ENCODE measurements around the gene NR4A3.
A peak's percentile ranks its signal among the peaks of the same experiment; 100 is the strongest.

NR4A3 gene

DNA sequence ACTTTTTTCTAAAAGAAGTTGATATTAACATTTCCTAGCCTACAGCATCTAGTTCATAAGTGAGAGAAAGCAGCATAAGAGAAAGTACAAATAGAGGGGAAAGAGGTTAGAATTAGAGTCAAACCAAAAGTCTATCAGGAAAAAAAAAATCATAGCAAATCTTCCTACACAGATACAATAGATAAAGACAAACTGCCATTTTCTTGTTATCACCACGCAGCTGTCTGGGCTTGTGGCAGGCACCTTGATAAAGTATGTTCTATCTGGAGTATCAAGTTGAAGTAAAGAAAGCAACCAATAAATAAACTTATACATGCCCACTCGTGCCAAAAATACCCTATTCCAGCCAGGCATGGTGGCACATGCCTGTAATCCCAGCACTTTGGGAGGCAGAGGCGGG is 5.3 kb upstream of the NR4A3 start:
- no peak for DNase-seq

DNA sequence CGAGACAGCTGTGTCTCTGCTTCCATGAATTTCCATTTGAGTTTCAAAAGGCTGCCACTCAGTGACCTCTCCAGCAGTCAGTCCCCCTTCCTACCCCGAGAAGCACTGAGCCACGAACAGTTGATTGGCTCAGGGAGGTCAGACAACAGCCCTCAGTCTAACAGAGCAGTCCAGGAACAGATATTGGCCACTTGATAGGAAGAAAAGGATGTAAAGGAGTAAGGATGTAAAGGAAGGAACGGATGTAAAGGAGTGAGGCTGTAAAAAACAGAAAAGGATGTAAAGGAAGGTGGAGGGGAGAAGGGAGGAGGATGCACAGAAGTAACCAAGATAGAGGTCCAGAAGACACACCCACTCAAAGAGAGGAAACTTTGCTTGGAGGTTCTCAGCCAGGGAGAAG is 3.2 kb upstream of the NR4A3 start:
- no peak for DNase-seq

DNA sequence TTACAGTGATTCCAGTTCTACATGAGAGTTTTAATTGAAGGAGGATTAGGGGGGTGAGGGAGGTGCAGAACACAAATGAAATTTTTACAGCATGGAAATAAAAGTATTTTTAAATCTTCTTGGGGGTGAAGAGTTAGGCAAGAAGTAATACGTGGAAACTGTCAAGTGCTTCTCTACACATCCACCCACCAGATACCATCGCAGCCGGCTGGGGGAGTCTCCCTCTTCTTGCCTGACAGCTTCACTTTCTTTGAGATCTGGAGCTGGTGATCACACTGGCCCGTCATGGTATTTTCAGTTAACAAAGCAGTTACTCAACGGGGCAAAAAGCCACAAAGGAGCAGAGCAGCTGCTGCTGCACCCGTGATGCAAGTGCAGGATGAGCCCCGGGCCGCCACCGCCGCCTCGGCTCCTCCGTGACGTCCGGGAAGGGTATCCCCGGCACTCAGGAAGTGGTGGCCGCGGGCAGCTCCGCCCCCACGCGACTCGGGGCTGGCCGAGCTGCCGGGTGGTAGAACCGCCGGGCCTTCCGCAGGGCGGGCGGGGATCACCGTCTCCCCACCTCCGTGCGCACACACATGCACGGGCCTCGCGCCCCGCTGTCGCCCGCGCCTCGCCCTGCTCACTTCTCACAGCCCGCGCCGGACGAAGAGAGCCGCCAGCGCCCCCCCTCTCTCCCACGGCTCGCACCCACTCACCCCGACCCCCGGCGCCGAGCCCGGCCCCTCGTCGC is 2.4 kb upstream of the NR4A3 start:
- peak; percentile 76 for DNase-seq

DNA sequence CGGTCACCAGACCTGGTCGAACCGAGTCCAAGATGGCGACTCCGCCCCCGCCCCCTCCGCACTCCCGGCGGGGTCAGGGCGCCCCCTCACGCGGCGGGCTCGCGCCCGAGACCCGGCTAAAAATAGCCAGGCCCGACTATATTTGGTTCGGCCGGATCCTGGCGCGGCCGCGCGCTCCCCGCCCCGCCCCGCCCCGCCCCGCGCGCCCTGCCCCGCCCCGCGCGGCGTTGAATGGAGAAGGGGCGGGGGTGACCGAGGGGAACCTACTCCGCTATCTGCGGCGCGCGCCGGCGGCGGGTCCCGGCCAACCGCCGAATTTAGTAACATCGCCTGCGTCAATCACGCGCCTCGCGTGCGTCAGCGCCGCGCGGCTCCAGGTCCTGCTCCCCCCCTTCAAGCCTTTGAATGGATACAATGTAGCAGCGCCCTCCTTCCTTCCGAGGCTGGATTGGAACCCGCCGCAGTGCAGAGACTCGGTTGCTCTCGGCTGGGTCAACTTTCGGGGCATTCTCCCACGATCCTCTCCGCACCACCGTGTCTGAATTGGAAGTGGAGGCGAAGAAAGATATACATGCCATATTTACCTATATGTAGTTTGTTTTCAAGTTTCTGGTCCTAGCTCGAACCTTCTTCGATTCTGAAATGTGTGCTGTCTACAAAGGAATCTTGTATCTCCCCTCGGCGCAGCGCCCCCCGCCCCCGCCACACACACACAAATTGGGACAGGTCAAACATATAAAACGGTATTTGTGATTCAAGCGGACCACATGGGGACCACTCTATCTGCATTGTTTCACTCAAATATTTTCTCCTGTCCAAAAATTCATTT is 1.6 kb upstream of the NR4A3 start:
- peak; percentile 88 for DNase-seq

DNA sequence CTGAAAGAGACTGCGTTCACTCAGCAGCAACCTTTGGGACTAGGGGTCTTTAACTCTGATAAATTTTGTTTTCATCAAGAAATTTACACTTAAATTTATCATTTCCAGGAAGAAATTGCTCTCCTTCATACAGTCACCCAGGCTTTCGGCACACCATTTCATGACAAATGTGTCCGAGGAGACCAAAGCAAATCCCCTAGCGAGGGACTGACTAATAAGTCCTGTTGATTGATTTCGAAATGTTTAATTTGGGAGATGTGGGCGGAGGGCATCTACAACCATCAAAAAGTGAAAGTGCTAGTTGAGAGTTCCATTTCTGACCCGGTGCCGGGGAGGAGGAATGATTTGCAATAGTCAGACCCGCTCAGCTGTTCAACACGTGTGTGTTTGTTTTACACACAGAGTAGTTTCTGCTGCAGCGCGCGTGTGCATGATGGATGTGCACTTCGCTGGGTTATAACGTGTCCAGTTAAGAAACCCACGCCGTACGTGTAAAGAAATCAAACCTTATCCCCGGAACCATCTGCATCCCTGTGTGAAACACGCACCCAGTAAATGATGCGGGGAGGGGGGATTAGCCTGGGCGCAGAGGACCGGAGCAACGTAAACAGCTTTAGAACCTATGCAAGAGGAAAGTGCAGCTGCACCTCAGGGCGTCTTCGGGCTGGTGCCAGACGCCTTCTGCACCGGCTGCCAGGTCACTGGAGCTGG is 845 bp upstream of the NR4A3 start:
- DNase-seq: no peak

DNA sequence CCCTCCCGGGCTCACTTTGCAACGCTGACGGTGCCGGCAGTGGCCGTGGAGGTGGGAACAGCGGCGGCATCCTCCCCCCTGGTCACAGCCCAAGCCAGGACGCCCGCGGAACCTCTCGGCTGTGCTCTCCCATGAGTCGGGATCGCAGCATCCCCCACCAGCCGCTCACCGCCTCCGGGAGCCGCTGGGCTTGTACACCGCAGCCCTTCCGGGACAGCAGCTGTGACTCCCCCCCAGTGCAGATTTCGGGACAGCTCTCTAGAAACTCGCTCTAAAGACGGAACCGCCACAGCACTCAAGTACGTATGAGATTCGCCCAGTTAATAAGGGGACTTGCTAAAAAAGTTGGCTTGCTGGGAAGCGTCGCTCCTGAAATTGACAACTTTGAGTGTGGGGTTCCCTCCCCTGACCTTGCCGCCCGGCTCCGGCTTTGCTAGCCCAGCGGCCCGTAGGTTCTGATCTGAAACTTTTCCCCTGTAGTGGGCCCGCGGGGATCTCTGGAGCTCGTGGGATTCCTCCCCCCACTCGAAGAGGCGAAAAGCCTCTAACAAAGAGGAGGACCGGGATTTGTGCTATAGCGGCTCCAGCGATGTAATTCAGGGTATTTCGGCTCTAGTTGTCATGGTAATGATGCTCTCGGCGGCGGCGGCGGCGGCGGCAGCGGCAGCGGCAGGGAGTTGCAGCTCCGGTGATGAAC is 572 bp downstream of the NR4A3 start:
- no peak for DNase-seq

DNA sequence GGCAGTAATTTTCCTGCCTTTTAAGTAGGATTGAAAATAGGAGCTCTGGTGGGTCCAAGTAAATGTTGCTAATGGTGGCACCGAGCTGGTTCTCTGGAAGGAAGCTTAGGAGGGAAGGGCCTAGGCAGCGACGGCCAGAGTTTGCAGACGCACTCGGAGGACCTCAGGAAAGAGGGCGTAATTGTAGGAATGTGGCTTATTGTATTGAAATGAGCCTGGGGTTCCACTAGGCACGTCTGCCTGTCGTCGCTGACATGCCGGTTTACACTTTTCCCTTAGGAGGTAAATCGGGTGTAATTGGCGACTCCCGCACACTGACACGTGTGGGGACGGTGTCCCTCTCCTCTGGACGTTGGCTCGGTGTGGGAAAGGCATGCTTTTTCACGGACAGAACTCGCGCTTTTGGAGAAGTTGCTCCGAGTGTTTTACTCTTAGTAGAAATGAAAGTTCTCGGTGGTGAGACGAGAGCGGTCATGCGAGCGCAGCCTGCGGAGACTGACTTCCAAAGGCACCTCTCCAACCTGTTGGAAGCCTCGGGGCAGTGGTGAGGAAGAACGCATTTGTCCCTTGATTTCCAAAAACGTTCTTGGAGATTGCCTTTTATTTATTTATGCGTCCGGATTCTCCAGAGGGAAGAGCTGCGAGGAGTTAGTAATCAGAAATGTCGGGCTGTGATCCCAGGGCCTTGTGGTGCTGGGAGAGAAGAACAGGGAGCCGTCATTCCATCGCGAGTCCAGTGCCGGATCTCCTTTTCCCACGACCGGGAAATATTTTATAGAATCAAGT is 1.3 kb downstream of the NR4A3 start:
- DNase-seq: no peak

DNA sequence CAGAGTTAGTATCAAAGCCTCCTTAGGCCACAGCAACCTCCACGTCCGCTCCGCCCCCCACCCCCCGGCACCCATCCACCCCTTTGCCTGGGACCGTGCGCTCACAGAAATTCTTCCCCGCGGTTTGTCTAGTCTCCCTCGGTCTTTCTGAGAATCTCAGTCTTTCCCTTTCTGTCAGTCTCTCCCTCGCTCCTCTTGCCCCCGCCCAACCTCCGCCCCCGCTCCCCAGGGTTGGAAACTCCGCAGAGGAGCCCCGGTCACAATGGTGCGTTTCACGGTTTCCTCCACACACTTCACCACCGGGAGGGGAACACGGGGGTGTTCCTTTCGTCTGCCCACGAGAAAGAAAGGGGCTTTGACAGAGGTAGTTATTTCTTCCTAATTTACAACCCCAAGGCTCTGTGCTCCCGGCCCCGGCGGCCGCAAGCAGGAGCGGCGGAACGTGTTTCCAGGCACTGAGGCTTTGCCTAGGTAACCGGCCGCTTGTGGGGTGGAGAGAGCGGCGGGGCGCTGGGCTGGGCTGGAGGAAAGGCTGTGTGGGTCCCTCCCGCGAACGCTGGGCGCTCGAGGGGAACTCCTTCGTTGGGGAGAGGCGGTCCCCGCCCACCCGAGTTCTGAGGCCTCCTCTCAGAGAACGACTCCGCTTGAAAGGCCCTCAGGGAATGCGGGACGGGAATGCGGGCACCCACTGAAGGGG is 2.1 kb downstream of the NR4A3 start:
- no peak for DNase-seq

DNA sequence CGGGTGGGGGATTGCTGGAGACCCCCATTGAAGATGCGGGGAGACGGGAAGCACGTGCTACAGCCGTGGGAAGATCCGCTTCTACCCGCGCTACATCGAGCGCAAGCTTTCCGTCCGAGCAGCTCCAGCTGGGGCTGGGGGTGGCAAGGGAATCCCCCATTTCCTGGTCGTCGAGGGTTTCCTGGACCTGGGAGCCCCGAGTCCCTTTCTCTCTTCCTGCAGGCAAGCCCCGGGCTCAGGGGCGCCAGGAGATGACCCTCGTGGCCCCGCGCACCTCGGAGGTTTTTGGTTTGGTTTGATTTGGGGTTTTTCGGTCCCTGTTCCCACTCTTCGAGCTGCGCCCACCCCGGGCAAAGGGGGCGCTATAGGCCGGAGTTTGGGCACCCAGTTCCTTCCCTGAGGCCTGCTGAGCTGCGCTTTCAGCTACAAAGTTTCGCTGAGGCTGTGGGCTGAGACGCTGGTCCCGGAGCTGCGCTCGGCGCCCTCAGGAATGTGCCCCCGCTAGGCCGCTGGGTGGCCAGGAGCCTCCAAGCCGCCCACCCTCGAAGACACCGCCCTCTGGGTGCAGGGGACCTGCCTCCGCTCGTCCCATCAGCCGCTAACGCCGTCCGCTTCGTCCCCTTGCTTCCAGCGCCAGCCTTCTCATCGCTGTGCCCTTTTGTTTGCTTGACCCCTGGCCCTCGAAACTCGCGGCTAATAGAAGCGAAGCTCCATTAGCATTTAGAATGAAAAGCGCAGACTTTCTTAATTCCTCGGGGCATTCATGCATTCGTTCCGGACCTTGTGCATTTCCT is 2.9 kb downstream of the NR4A3 start:
- peak; percentile 45 for DNase-seq

DNA sequence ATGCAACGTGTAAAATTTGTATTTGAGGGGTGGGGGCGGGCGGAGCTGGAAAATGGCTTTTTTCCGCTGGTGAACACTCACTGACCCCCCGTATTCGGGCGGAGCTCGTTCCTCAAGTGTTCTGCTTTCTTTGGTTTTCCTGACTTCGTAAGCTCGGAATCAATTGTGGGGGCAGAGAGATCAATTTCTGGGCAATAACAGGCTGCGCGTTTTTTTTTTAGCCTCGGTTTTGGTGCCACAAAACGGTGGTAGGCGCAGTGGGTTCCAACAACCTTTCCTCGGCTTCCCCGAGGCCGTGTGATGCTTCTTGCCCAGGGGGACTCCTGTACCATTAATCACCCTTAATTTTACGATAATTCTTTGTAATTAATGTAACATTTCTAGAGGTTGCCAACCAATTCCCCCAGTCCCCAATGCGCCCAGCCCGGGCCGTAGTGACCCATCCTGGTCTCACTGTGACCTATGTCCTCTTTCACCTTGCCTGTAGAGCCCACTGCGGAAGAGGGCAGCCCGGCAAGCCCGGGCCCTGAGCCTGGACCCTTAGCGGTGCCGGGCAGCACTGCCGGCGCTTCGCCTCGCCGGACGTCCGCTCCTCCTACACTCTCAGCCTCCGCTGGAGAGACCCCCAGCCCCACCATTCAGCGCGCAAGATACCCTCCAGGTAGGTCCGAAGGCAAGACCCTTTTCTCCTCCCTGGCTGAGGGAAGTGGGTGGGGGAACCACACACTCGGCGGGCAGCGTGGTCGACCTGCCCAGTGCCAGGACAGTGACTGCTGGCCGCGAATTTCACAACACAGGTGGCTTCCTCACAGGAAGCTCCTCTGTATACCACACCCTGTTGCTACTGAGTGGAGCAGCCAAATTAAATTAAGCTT is 3.7 kb downstream of the NR4A3 start:
- no peak for DNase-seq

DNA sequence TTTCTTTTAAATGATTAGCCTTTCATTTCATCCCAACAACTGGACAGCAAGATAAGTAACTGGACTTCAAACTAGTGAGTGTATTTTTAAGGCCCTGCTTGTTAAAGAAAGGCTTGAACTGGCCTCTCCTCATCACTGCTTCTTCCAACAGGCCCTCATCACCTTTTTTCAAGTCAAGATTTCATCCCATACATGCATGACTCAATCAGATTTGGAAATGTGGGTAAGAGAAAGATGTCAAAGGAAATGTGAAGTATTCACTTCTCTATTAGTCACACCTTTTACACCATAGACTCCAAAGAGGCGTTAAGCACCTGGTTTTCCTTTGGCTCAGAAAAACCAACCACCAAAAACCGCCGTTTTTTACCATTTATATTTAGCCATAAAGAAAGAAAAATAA is 4.9 kb downstream of the NR4A3 start:
- no peak for DNase-seq

DNA sequence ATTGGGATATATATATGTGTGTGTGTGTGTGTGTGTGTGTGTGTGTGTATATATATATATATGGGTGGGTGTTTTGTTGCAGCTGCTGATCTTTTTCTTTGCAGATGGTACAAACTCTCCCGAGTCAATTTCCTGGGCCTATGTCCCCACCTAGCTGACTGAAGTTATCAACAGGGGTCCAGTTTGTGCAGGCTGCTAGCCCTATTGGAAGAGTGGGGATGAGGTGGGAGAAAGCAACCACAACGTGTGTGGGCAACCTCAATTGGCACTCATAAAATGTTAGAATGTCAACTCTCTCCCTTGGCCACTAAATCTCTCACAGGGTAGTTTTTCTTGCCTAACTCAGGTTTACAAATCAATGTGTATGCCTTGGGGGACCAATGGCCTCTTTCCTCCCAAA is 5.6 kb downstream of the NR4A3 start:
- no peak for DNase-seq

DNA sequence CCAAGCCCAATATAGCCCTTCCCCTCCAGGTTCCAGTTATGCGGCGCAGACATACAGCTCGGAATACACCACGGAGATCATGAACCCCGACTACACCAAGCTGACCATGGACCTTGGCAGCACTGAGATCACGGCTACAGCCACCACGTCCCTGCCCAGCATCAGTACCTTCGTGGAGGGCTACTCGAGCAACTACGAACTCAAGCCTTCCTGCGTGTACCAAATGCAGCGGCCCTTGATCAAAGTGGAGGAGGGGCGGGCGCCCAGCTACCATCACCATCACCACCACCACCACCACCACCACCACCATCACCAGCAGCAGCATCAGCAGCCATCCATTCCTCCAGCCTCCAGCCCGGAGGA is 6.3 kb downstream of the NR4A3 start:
- DNase-seq: no peak

DNA sequence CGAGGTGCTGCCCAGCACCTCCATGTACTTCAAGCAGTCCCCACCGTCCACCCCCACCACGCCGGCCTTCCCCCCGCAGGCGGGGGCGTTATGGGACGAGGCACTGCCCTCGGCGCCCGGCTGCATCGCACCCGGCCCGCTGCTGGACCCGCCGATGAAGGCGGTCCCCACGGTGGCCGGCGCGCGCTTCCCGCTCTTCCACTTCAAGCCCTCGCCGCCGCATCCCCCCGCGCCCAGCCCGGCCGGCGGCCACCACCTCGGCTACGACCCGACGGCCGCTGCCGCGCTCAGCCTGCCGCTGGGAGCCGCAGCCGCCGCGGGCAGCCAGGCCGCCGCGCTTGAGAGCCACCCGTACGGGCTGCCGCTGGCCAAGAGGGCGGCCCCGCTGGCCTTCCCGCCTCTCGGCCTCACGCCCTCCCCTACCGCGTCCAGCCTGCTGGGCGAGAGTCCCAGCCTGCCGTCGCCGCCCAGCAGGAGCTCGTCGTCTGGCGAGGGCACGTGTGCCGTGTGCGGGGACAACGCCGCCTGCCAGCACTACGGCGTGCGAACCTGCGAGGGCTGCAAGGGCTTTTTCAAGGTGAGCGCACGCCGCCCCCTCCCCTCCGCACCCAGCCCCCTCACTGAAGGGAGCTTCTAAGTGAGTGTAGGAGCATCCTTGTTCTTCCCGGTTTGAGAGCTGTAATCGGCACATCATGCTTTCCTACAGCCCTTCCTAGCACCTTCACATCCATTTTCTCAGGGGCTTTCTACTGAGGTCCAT is 6.9 kb downstream of the NR4A3 start:
- no peak for DNase-seq

DNA sequence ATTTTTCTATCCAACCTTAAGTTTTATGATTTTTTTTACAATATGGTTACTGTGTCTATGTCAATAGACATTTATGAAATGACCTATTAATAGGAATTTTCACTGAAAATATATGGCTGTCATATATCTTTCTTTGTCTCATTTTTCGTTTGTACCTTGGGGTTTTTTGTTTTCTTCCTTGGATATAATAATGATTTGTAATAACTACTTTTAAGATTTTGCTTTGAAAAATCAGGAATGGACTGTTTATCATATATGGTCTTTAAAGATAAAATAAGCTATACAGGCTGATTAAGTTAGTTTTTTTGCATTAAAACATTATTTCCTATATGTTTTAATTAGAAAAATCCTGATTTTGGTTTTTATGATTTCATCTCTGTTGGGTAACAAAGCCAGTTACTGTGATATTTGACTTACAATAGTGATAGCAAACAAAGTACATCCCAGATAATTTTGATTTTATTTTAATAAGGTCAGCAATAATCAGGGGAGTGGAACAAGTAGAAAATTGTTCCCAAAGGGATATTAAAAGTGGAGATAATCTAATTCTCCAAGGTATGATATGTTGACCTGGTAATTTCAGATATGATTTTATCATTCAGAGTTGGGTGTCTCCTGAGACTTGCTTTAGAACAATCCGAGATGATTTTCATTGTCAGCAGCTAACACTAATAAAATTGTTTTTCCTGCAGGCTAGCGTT is 10.3 kb downstream of the NR4A3 start:
- DNase-seq: no peak

DNA sequence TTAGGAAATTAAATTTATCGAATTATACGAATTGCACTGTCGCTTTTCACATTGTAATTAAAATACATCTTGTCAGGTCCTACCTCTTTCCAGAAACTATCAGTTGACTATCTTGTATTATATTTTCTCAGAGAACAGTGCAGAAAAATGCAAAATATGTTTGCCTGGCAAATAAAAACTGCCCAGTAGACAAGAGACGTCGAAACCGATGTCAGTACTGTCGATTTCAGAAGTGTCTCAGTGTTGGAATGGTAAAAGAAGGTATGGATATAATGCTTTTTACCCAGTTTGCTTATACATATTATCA is 10.8 kb downstream of the NR4A3 start:
- no peak for DNase-seq

DNA sequence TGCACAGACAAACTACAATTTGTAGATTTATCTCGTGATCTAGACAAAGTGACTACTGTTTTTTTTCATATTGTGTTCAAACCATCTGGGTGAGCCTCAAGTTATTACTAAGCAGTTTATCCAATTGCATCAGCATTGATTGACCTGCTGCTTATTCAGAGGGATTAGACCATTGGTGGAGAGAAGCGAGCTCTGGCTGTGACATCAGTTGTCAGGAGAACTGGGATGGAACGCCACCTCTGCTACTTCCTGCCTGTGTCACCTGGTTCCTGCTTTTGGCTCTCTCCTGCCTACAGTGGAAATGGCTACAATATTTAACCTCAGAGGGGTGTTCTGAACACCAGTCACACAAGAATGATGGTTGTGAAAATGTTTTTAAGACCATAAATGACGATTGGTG is 12.1 kb downstream of the NR4A3 start:
- no peak for DNase-seq

DNA sequence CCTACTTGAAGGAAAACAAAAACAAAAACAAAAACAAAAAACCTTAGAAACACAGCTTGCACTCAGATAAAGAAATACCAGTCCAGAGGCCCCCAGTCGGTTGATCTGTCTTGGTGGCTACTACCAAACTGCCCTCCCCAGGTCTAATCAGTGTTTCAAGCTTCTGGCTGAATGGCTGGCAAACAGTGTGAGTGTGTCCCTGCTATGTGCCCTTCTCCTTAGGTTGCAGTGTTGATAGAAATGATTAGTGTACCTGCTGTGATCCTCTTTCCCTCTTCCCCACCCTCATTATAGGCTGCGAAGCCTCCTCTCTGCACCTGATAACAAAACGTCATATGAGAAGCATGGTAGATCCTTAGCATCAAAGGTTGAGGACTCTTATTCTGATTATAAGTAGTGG is 12.8 kb downstream of the NR4A3 start:
- no peak for DNase-seq

DNA sequence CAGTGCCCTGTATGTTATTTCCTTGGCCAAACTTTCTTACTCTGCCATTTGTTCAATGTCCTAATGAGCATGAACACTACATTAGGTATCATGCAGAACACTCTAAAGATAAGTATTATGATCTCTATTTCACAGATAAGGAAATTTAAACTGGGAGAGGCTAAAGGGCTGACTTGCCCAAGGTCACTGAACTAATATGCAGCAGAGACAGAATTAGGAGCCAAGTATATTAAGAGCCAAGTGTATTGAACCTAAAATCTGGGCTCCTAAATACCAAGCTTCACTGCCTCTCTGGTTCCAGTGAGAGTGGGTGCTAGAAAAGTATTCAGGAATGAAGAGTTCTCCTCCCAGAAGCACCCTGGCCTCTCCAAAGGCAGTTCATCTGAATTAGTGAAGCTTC is 13.5 kb downstream of the NR4A3 start:
- DNase-seq: no peak

Measured in GDM1 (cell line).